Fibroblast of the aortic adventitia (primary cell): ENCODE measurements around the gene GTF2F2. TPM values are rescaled to one million over a fixed set of nuclear protein-coding genes. Genes with fewer than 3 reads are reported as not detected.
"Not testable (repeated sequence)": the region's sequence is repeated elsewhere in the genome, so short reads cannot be mapped to it uniquely, and the experiment has no call there.

ENCODE experiments used
- DNase-seq: peaks from one replicate; pipeline ENCODE4 v3.0.0-alpha.2; 2010; ENCODE audit warnings: low read depth
- H3K4me3 ChIP-seq: 2 replicates; pipeline ENCODE4 v1.5.1; 2011; ENCODE audit warnings: low read depth, mild to moderate bottlenecking, control low read depth, low read length, moderate library complexity
- CTCF ChIP-seq: IDR thresholded peaks from 2 replicates; pipeline ENCODE4 v1.5.1; 2011; ENCODE audit warnings: mild to moderate bottlenecking, low read length, control low read depth, inconsistent platforms; ENCODE audit not compliant: insufficient read depth
- total RNA-seq: library from RNA; depleted of rRNA; stranded (reverse); fragments of >200 nt; gene quantifications from 2 replicates; pipeline ENCODE4 v1.2.3, GENCODE V29; 2012; ENCODE audit warnings: low replicate concordance

GTF2F2 gene
- total RNA-seq, 1 donor = 19.0 TPM

GRCh38 chr13:45296259-45296658 is 175.9 kb downstream of the GTF2F2 start:
- H3K4me3 ChIP-seq = no peak overlapping the region
- peak; percentile 25 for DNase-seq
- no peak for TF ChIP-seq CTCF

- no peak for TF ChIP-seq CTCF
- H3K4me3 ChIP-seq = no peak overlapping the region
- DNase-seq = no peak
Observed at GRCh38 chr13:45297456-45298205, 177.3 kb downstream of the GTF2F2 start.

- no peak for DNase-seq
- H3K4me3 ChIP-seq = no peak overlapping the region
- no peak for TF ChIP-seq CTCF
Observed at GRCh38 chr13:45298206-45298505, 177.8 kb downstream of the GTF2F2 start.

GRCh38 chr13:45298550-45298949 is 178.2 kb downstream of the GTF2F2 start:
- not testable (repeated sequence) for DNase-seq, H3K4me3 ChIP-seq

- TF ChIP-seq CTCF = no peak
- no peak overlapping the region for H3K4me3 ChIP-seq
- DNase-seq = peak; percentile 84
Observed at GRCh38 chr13:45299194-45299593, 178.9 kb downstream of the GTF2F2 start.

GRCh38 chr13:45300190-45300985 is 180.1 kb downstream of the GTF2F2 start:
- no peak for DNase-seq
- H3K4me3 ChIP-seq = no peak overlapping the region
- no peak for TF ChIP-seq CTCF

GRCh38 chr13:45301263-45301662 is 181.0 kb downstream of the GTF2F2 start:
- no peak for TF ChIP-seq CTCF
- no peak for DNase-seq
- H3K4me3 ChIP-seq = no peak overlapping the region
